ENCODE measurements around the gene MAPK9. TPM values are rescaled to one million over a fixed set of nuclear protein-coding genes. Genes with fewer than 3 reads are reported as not detected.
"Not testable (repeated sequence)": the region's sequence is repeated elsewhere in the genome, so short reads cannot be mapped to it uniquely, and the experiment has no call there.

The MAPK9 gene
- total and polyA plus RNA-seq, 12 donors = 13.9 to 47.4 (median 40.3) TPM

- ATAC-seq (no peak), DNase-seq (no peak)
- TF ChIP-seq CTCF (IDR thresholded peaks at IDR 0.05) = no peak
- no peak overlapping the region for H3K27ac ChIP-seq
- H3K27me3 ChIP-seq = peaks cover 10 to 57% (median 41%) of the 10 kb centered on the region in 7 donors
- intact Hi-C loops (cut with DNase I) = loop anchor here in 2 of 10 donors (5.0 to 10.0 kb wide), 2 partner anchors 76 to 84 kb away; no protein-coding TSS in a partner anchor
- WGBS, 2 donors = 86 to 88% methylated on average over 16 of the region's 16 CpGs
- no peaks in the 10 kb centered on the region for H3K36me3 ChIP-seq
- H3K4me1 ChIP-seq = peaks cover 0 to 9% (median 5%) of the 10 kb centered on the region in 9 donors
- H3K9me3 ChIP-seq = peaks cover 0 to 16% (median 3%) of the 10 kb centered on the region in 11 donors
- H3K4me3 ChIP-seq = no peak overlapping the region
Observed at GRCh38 chr5:180210961-180211760, 80.7 kb downstream of the MAPK9 start.

- H3K4me3 ChIP-seq, ATAC-seq, H3K9me3 ChIP-seq, H3K36me3 ChIP-seq, DNase-seq, H3K4me1 ChIP-seq, H3K27ac ChIP-seq: not testable (repeated sequence)
- intact Hi-C loops (cut with DNase I) = loop anchor here in 2 of 10 donors (5.0 to 10.0 kb wide), 2 partner anchors 75 to 83 kb away; no protein-coding TSS in a partner anchor
- WGBS, 2 donors = 92 to 94% methylated on average over 12 of the region's 12 CpGs
- peaks cover 10 to 64% (median 41%) of the 10 kb centered on the region in 7 donors for H3K27me3 ChIP-seq
Observed at GRCh38 chr5:180210077-180210476, 81.8 kb downstream of the MAPK9 start.

GRCh38 chr5:180209137-180209581 lies 82.7 kb downstream of the MAPK9 start, which contains the start of gene RASGEF1C:
RASGEF1C (minus strand) TSS chr5:180209211; CDS start chr5:180138052, 71,159 bp downstream.
- H3K36me3 ChIP-seq = no peaks in the 10 kb centered on the region
- peaks cover 10 to 69% (median 43%) of the 10 kb centered on the region in 7 donors for H3K27me3 ChIP-seq
- intact Hi-C loops (cut with DNase I) = loop anchor here in 6 of 10 donors (2.0 to 5.0 kb wide), 2 partner anchors 80 to 82 kb away; no protein-coding TSS in a partner anchor
- DNase-seq (peak in 1 of 2 donors; percentile 68), ATAC-seq (peak; percentile 63 to 93 (median 74))
- H3K27ac ChIP-seq = no peak within 1 kb of the TSS
- H3K4me3 ChIP-seq = peak within 1 kb of the TSS in 9 of 10 donors; percentile 12 to 41 (median 36)
- H3K4me1 ChIP-seq = peaks cover 0 to 9% (median 5%) of the 10 kb centered on the region in 9 donors
- 5 to 9% methylated on average over 26 to 53 of the region's 55 CpGs for WGBS, 2 donors
- H3K9me3 ChIP-seq = no peaks in the 10 kb centered on the region
- TF ChIP-seq CTCF (IDR thresholded peaks at IDR 0.05) = peak in 6 of 9 donors; percentile 12 to 52 (median 34)

GRCh38 chr5:180208435-180209081 lies 83.3 kb downstream of the MAPK9 start:
- H3K9me3 ChIP-seq = no peaks in the 10 kb centered on the region
- no peak for TF ChIP-seq CTCF (IDR thresholded peaks at IDR 0.05)
- H3K27me3 ChIP-seq = peaks cover 10 to 69% (median 43%) of the 10 kb centered on the region in 7 donors
- no peak for ATAC-seq
- DNase-seq = no peak
- intact Hi-C loops (cut with DNase I) = loop anchor here in 6 of 10 donors (2.0 to 5.0 kb wide), 2 partner anchors 80 to 81 kb away; no protein-coding TSS in a partner anchor
- H3K4me3 ChIP-seq = peak overlapping the region in 9 of 10 donors; percentile 12 to 41 (median 36)
- H3K27ac ChIP-seq = no peak overlapping the region
- no peaks in the 10 kb centered on the region for H3K36me3 ChIP-seq
- peaks cover 0 to 9% (median 5%) of the 10 kb centered on the region in 9 donors for H3K4me1 ChIP-seq
- 3% methylated on average over 40 to 64 of the region's 65 CpGs for WGBS, 2 donors

Measured in heart right ventricle (tissue), 16 donors.